HL-60 (cell line): ENCODE measurements around the gene IL17RD.

Source experiments
- DNase-seq, 2 experiments: peaks; one replicate each; pipeline ENCODE4 v3.0.0-alpha.2; 2010 to 2020; ENCODE audit warnings: low read depth in 1 of 2, low spot score in 1 of 2
- H3K27ac ChIP-seq: fragments of 250-450 bp; sonication (Bioruptor Pico); replicated peaks from 2 replicates; pipeline ENCODE4 v1.5.1; 2020; ENCODE audit warnings: mild to moderate bottlenecking, moderate library complexity
- H3K27me3 ChIP-seq: fragments of 250-450 bp; sonication (Bioruptor Pico); 2 replicates; pipeline ENCODE4 v1.5.1; 2021; ENCODE audit warnings: mild to moderate bottlenecking, moderate library complexity; ENCODE audit not compliant: insufficient read depth, poor library complexity, severe bottlenecking
- H3K4me3 ChIP-seq: replicated peaks from 2 replicates; pipeline ENCODE4 v1.5.1; 2011; ENCODE audit warnings: mild to moderate bottlenecking, control low read depth, low read length; ENCODE audit not compliant: insufficient read depth
- GABPA ChIP-seq: IDR thresholded peaks from 2 replicates; pipeline ENCODE4 v1.6.1; 2012; ENCODE audit warnings: low read depth
- POLR2AphosphoS5 ChIP-seq: IDR thresholded peaks from 2 replicates; pipeline ENCODE4 v1.6.1; 2012; ENCODE audit warnings: low read depth
- SPI1 ChIP-seq: IDR thresholded peaks from 2 replicates; pipeline ENCODE4 v1.6.1; 2012; ENCODE audit warnings: low read depth, mild to moderate bottlenecking, borderline replicate concordance
- TF ChIP-seq, protein P1 (sequence below): IDR thresholded peaks from one replicate; pipeline ENCODE4 v1.5.1; 2011; ENCODE audit warnings: low read length, control low read depth, inconsistent platforms; ENCODE audit not compliant: insufficient read depth
- TF ChIP-seq, protein P2 (sequence below): IDR thresholded peaks from 2 replicates; pipeline ENCODE4 v1.6.1; 2012; ENCODE audit warnings: low read depth; ENCODE audit not compliant: insufficient replicate concordance

IL17RD gene

DNA sequence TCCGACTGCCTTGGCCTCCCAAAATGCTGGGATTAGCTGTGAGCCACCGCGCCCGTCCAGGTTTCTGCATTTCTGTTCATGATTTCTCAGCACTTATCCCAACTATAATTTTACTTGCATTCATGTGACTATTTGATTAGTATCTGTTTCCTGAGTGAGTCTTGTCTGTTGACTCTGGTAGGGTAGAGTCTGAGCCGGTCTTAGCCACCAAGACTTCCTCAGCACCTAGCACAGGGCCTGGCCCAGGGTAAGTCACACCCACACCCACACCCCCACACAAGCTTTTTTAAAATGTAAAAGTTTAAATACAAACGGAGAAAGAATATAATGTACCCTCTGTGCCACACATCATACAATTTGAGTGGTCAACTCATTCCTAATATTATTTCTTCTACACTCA lies 107.8 kb downstream of the IL17RD start:
- H3K4me3 ChIP-seq: no peak overlapping the region
- no peak for DNase-seq
- TF ChIP-seq, protein P1, sequence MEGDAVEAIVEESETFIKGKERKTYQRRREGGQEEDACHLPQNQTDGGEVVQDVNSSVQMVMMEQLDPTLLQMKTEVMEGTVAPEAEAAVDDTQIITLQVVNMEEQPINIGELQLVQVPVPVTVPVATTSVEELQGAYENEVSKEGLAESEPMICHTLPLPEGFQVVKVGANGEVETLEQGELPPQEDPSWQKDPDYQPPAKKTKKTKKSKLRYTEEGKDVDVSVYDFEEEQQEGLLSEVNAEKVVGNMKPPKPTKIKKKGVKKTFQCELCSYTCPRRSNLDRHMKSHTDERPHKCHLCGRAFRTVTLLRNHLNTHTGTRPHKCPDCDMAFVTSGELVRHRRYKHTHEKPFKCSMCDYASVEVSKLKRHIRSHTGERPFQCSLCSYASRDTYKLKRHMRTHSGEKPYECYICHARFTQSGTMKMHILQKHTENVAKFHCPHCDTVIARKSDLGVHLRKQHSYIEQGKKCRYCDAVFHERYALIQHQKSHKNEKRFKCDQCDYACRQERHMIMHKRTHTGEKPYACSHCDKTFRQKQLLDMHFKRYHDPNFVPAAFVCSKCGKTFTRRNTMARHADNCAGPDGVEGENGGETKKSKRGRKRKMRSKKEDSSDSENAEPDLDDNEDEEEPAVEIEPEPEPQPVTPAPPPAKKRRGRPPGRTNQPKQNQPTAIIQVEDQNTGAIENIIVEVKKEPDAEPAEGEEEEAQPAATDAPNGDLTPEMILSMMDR: no peak
- TF ChIP-seq SPI1 (no peak), GABPA (no peak), POLR2AphosphoS5 (no peak)
- TF ChIP-seq, protein P2, sequence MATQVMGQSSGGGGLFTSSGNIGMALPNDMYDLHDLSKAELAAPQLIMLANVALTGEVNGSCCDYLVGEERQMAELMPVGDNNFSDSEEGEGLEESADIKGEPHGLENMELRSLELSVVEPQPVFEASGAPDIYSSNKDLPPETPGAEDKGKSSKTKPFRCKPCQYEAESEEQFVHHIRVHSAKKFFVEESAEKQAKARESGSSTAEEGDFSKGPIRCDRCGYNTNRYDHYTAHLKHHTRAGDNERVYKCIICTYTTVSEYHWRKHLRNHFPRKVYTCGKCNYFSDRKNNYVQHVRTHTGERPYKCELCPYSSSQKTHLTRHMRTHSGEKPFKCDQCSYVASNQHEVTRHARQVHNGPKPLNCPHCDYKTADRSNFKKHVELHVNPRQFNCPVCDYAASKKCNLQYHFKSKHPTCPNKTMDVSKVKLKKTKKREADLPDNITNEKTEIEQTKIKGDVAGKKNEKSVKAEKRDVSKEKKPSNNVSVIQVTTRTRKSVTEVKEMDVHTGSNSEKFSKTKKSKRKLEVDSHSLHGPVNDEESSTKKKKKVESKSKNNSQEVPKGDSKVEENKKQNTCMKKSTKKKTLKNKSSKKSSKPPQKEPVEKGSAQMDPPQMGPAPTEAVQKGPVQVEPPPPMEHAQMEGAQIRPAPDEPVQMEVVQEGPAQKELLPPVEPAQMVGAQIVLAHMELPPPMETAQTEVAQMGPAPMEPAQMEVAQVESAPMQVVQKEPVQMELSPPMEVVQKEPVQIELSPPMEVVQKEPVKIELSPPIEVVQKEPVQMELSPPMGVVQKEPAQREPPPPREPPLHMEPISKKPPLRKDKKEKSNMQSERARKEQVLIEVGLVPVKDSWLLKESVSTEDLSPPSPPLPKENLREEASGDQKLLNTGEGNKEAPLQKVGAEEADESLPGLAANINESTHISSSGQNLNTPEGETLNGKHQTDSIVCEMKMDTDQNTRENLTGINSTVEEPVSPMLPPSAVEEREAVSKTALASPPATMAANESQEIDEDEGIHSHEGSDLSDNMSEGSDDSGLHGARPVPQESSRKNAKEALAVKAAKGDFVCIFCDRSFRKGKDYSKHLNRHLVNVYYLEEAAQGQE: no peak
- H3K27ac ChIP-seq: no peak overlapping the region
- no peaks in the 10 kb centered on the region for H3K27me3 ChIP-seq

DNA sequence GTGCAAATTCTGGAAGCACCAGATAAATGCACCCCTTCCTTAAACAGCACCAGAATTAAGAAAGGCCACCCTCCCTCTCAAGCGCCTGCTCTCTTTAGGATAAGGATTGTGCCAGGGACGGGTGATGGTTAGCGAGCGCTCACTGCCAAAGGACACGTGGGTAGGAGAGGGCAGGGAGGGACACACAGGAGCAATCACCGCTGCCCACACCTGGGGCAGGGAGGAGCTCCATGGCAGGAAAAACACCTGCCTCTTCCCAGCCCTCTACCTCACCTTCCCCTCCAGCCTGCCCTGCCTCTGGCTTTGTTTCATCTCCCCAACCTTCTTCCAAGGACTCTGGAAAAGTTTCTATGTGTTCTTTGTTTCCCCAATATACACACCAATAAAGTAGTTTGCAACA lies 112.0 kb downstream of the IL17RD start:
- H3K27ac ChIP-seq: no peak overlapping the region
- H3K27me3 ChIP-seq: no peaks in the 10 kb centered on the region
- H3K4me3 ChIP-seq: no peak overlapping the region
- DNase-seq: no peak
- TF ChIP-seq POLR2AphosphoS5: no peak
- TF ChIP-seq, protein P1: no peak
- TF ChIP-seq, protein P2: no peak
- no peak for TF ChIP-seq SPI1
- no peak for TF ChIP-seq GABPA

DNA sequence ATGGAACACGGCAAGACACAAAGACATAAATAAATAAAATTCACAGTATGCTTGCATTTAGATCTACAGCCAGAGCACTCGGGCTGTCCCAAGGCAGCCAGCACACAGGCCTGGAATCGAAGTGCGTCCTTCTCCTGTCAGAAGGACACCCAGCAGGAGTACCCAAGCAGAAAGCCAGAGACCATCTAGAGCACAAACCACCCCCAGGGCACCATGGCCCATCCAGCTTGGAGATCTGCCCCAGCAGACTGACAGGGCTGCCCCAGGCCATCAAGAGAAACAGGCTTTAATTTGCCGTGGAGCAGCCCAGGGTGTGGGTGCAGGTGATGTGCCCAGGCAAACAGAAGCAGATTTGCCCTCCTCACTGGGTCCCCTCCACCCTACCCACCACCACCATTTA lies 112.5 kb downstream of the IL17RD start:
- Histone ChIP-seq H3K27me3 (no peaks in the 10 kb centered on the region), H3K4me3 (no peak overlapping the region), H3K27ac (no peak overlapping the region)
- DNase-seq: no peak
- TF ChIP-seq, protein P1: no peak
- TF ChIP-seq POLR2AphosphoS5 (no peak), SPI1 (no peak), GABPA (no peak)
- TF ChIP-seq, protein P2: no peak
